HEK293T (cell line): Measurements from ENCODE around the gene CACNA1C.
A peak's percentile ranks its signal among the peaks of the same experiment; 100 is the strongest.

Source experiments
- CTCF ChIA-PET: fragments of 350-600 bp; formaldehyde crosslinking; extraction: SDS; loops from one replicate; lab custom pipeline; 2021; ENCODE audit warnings: antibody characterized with exemption, inconsistent platforms; lab: Yijun Ruan, JAX
- POLR2A ChIA-PET: fragments of 350-600 bp; formaldehyde crosslinking; extraction: SDS; loops from one replicate; lab custom pipeline; 2020; ENCODE audit warnings: antibody characterized with exemption, inconsistent platforms; lab: Yijun Ruan, JAX
- DNase-seq: peaks from one replicate; pipeline ENCODE4 v3.0.0; 2012; ENCODE audit warnings: mixed read lengths; ENCODE audit errors: extremely low spot score
- ARNT ChIP-seq: fragments of 450-650 bp; IDR thresholded peaks from 2 replicates; pipeline ENCODE4 v1.6.1; 2017; ENCODE audit warnings: mild to moderate bottlenecking
- BHLHE40 ChIP-seq: fragments of 450-650 bp; IDR thresholded peaks from 2 replicates; pipeline ENCODE4 v1.6.1; 2016; ENCODE audit warnings: mild to moderate bottlenecking, moderate library complexity, borderline replicate concordance
- CTBP1 ChIP-seq: fragments of 450-650 bp; IDR thresholded peaks from 2 replicates; pipeline ENCODE4 v1.6.1; 2016; ENCODE audit warnings: borderline replicate concordance
- ELF4 ChIP-seq: fragments of 450-650 bp; IDR thresholded peaks from 2 replicates; pipeline ENCODE4 v1.6.1; 2017; ENCODE audit warnings: antibody characterized with exemption
- FOXA1 ChIP-seq: fragments of 450-650 bp; IDR thresholded peaks from 2 replicates; pipeline ENCODE4 v1.6.1; 2016; ENCODE audit warnings: mild to moderate bottlenecking
- FOXM1 ChIP-seq: fragments of 450-650 bp; IDR thresholded peaks from 2 replicates; pipeline ENCODE4 v1.6.1; 2017; ENCODE audit warnings: mild to moderate bottlenecking, borderline replicate concordance
- HDGF ChIP-seq: fragments of 450-650 bp; IDR thresholded peaks from 2 replicates; pipeline ENCODE4 v1.6.1; 2017; ENCODE audit warnings: antibody characterized with exemption, borderline replicate concordance
- L3MBTL2 ChIP-seq: fragments of 450-650 bp; conservative IDR thresholded peaks from 2 replicates; pipeline ENCODE4 v1.6.1; 2016; ENCODE audit warnings: mild to moderate bottlenecking
- LEF1 ChIP-seq: fragments of 450-650 bp; IDR thresholded peaks from 2 replicates; pipeline ENCODE4 v1.6.1; 2017; ENCODE audit warnings: mild to moderate bottlenecking, borderline replicate concordance
- NFRKB ChIP-seq: fragments of 450-650 bp; IDR thresholded peaks from 2 replicates; pipeline ENCODE4 v1.6.1; 2016; ENCODE audit warnings: mild to moderate bottlenecking, moderate library complexity
- PKNOX1 ChIP-seq: fragments of 450-650 bp; IDR thresholded peaks from 2 replicates; pipeline ENCODE4 v1.6.1; 2016
- SP1 ChIP-seq: fragments of 450-650 bp; IDR thresholded peaks from 2 replicates; pipeline ENCODE4 v1.6.1; 2017
- TARDBP ChIP-seq: fragments of 450-650 bp; IDR thresholded peaks from 2 replicates; pipeline ENCODE4 v1.6.1; 2016
- ZNF384 ChIP-seq: fragments of 450-650 bp; IDR thresholded peaks from 2 replicates; pipeline ENCODE4 v1.6.1; 2016

CACNA1C gene

GRCh38 chr12:2046957-2047356, 5.8 kb upstream of the CACNA1C start:
- DNase-seq, result no peak
- ChIA-PET CTCF (no interaction called here), POLR2A (no interaction called here)
- TF ChIP-seq NFRKB (no peak), HDGF (no peak)

- CTCF ChIA-PET, result interaction anchor here (0.7 kb wide), 1 partner anchor 592 kb away, joined by 3 read pairs; no protein-coding TSS in a partner anchor
- POLR2A ChIA-PET, result no interaction called here
- no peak for TF ChIP-seq ARNT
- TF ChIP-seq BHLHE40, result no peak
- no peak for TF ChIP-seq NFRKB
- TF ChIP-seq L3MBTL2, result no peak
- TF ChIP-seq ELF4, result no peak
- TF ChIP-seq HDGF, result no peak
- TF ChIP-seq ZNF384, result no peak
- no peak for TF ChIP-seq FOXM1
- TF ChIP-seq FOXA1, result no peak
- TF ChIP-seq CTBP1, result no peak
- no peak for TF ChIP-seq PKNOX1
- no peak for DNase-seq
Observed at GRCh38 chr12:2047752-2048151, 5.0 kb upstream of the CACNA1C start.

- TF ChIP-seq BHLHE40 (no peak), L3MBTL2 (no peak), FOXA1 (no peak), ZNF384 (no peak), TARDBP (no peak), NFRKB (no peak), ELF4 (no peak)
- CTCF ChIA-PET, result no interaction called here
- no peak for DNase-seq
- POLR2A ChIA-PET, result interaction anchor here (0.7 to 1.1 kb wide), 2 partner anchors 9 to 15 kb away, joined by 3 to 4 read pairs; no protein-coding TSS in a partner anchor
Observed at GRCh38 chr12:2049604-2050540, 2.9 kb upstream of the CACNA1C start.

GRCh38 chr12:2051700-2052621, 826 bp upstream of the CACNA1C start:
- ChIA-PET CTCF (interaction anchor here (1.2 kb wide), 2 partner anchors 47 to 230 kb away, joined by 3 to 4 read pairs; partner anchors contain the start of gene DCP1B), POLR2A (no interaction called here)
- peak; percentile 25 for DNase-seq
- TF ChIP-seq HDGF (no peak), L3MBTL2 (peak; percentile 12; the same call in 1 of the 2 replicates)

GRCh38 chr12:2053691-2054090, 904 bp downstream of the CACNA1C start:
- DNase-seq, result peak; percentile 13

GRCh38 chr12:2054091-2055018, 1.6 kb downstream of the CACNA1C start:
- no peak for DNase-seq
- ChIA-PET POLR2A (no interaction called here), CTCF (interaction anchor here (0.6 to 1.4 kb wide), 2 partner anchors 230 to 333 kb away, joined by 3 to 4 read pairs; no protein-coding TSS in a partner anchor)
- TF ChIP-seq LEF1, result no peak
- no peak for TF ChIP-seq PKNOX1
- TF ChIP-seq L3MBTL2, result no peak
- TF ChIP-seq NFRKB, result no peak

More at GRCh38 chr12:2053691-2054090, 904 bp downstream of the CACNA1C start:
- ChIA-PET POLR2A (no interaction called here), CTCF (interaction anchor here (0.6 kb wide), 1 partner anchor 333 kb away, joined by 3 read pairs; no protein-coding TSS in a partner anchor)
- TF ChIP-seq FOXM1 (no peak), HDGF (no peak), PKNOX1 (no peak), FOXA1 (no peak), SP1 (no peak), ARNT (no peak), ZNF384 (no peak), BHLHE40 (no peak)
